OCI-LY1 (cell line): Measurements from ENCODE around the gene FGD3.

ENCODE experiments used
- H2AFZ ChIP-seq: fragments of 200-600 bp; sonication (generic), shearing (Covaris generic); 2 replicates; pipeline ENCODE4 v1.6.0; 2014; ENCODE audit warnings: antibody characterized with exemption, mild to moderate bottlenecking, low read length
- H3F3A ChIP-seq: fragments of 200-600 bp; sonication (generic), shearing (Covaris generic); 2 replicates; pipeline ENCODE4 v1.6.0; 2014; ENCODE audit warnings: mild to moderate bottlenecking, antibody characterized with exemption, low read length, moderate library complexity; ENCODE audit not compliant: insufficient read depth
- H3K27ac ChIP-seq: fragments of 200-600 bp; sonication (generic); 2 replicates; pipeline ENCODE4 v1.5.1; 2014; ENCODE audit warnings: low read length, mixed run types, mild to moderate bottlenecking, low read depth; ENCODE audit not compliant: poor library complexity, severe bottlenecking
- H3K27me3 ChIP-seq: fragments of 200-600 bp; sonication (generic); 2 replicates; pipeline ENCODE4 v1.6.0; 2014; ENCODE audit warnings: antibody characterized with exemption, mild to moderate bottlenecking, low read length, moderate library complexity; ENCODE audit not compliant: insufficient read depth
- H3K36me3 ChIP-seq: fragments of 200-600 bp; sonication (generic); 2 replicates; pipeline ENCODE4 v1.6.1; 2014; ENCODE audit warnings: mild to moderate bottlenecking, antibody characterized with exemption, low read length, moderate library complexity, mixed read lengths; ENCODE audit not compliant: insufficient read depth
- H3K4me1 ChIP-seq: fragments of 200-600 bp; sonication (generic); 2 replicates; pipeline ENCODE4 v1.5.1; 2014; ENCODE audit warnings: mild to moderate bottlenecking, low read length, moderate library complexity; ENCODE audit not compliant: insufficient read depth, severe bottlenecking
- H3K4me2 ChIP-seq: fragments of 200-600 bp; sonication (generic), shearing (Covaris generic); 2 replicates; pipeline ENCODE4 v1.6.1; 2014; ENCODE audit warnings: low read length
- H3K4me3 ChIP-seq: fragments of 200-600 bp; sonication (generic); 2 replicates; pipeline ENCODE4 v1.5.1; 2014; ENCODE audit warnings: low read length, low read depth, mild to moderate bottlenecking, mixed read lengths; ENCODE audit not compliant: poor library complexity, severe bottlenecking
- H3K79me2 ChIP-seq: fragments of 200-600 bp; shearing (Covaris generic); 2 replicates; pipeline ENCODE4 v1.6.1; 2016; ENCODE audit warnings: mixed run types, low read length, mixed read lengths; ENCODE audit not compliant: insufficient read depth
- H3K9ac ChIP-seq: fragments of 200-600 bp; sonication (generic), shearing (Covaris generic); 2 replicates; pipeline ENCODE4 v1.6.1; 2014; ENCODE audit warnings: mild to moderate bottlenecking, low read length, mixed read lengths
- H3K9me2 ChIP-seq: fragments of 200-600 bp; sonication (generic), shearing (Covaris generic); 2 replicates; pipeline ENCODE4 v1.6.1; 2014; ENCODE audit warnings: low read depth, mild to moderate bottlenecking, low read length, mixed read lengths
- H3K9me3 ChIP-seq: fragments of 200-600 bp; shearing (Covaris generic); 2 replicates; pipeline ENCODE4 v1.6.1; 2014; ENCODE audit warnings: low read length, mixed read lengths
- H4K20me1 ChIP-seq: fragments of 200-600 bp; sonication (generic), shearing (Covaris generic); 2 replicates; pipeline ENCODE4 v1.6.0; 2016; ENCODE audit warnings: mild to moderate bottlenecking, low read length; ENCODE audit not compliant: insufficient read depth
- CTCF ChIP-seq: fragments of 200-600 bp; sonication (generic), shearing (Covaris generic); IDR thresholded peaks from 2 replicates; pipeline ENCODE4 v1.5.1; 2017; ENCODE audit warnings: mild to moderate bottlenecking, antibody characterized with exemption, low read length, moderate library complexity, mixed read lengths
- EZH2 ChIP-seq: fragments of 200-600 bp; sonication (generic), shearing (Covaris generic); IDR thresholded peaks from 2 replicates; pipeline ENCODE4 v1.8.0; 2017; ENCODE audit warnings: borderline replicate concordance, mixed run types, mild to moderate bottlenecking, antibody characterized with exemption, low read length, moderate library complexity, mixed read lengths

Gene FGD3

GRCh38 chr9:92948038-92948534 is 763 bp downstream of the FGD3 start:
- Histone ChIP-seq H4K20me1 (no peaks in the 10 kb centered on the region), H3F3A (no peaks in the 10 kb centered on the region), H3K27ac (no peak overlapping the region), H3K9me3 (0 out of 2 replicates have a peak, but pooled peaks cover 2% of the 10 kb centered on the region), H3K9me2 (no peaks in the 10 kb centered on the region), H2AFZ (no peak overlapping the region), H3K9ac (no peak overlapping the region), H3K36me3 (no peaks in the 10 kb centered on the region; the same call in 1 of the 2 replicates), H3K4me2 (no peak overlapping the region), H3K27me3 (peaks cover 7% of the 10 kb centered on the region; the same call in 1 of the 2 replicates), H3K4me1 (no peaks in the 10 kb centered on the region), H3K79me2 (no peaks in the 10 kb centered on the region), H3K4me3 (no peak overlapping the region)
- TF ChIP-seq CTCF (no peak), EZH2 (no peak)

GRCh38 chr9:92948632-92949031 is 1.3 kb downstream of the FGD3 start:
- 0 out of 2 replicates have a peak, but pooled peaks cover 2% of the 10 kb centered on the region for H3K9me3 ChIP-seq
- TF ChIP-seq CTCF (no peak), EZH2 (no peak)
- no peaks in the 10 kb centered on the region for H3K79me2 ChIP-seq
- H3K4me3 ChIP-seq, result no peak overlapping the region
- no peak overlapping the region for H3K27ac ChIP-seq
- H3K4me1 ChIP-seq, result no peaks in the 10 kb centered on the region
- peaks cover 7% of the 10 kb centered on the region; the same call in 1 of the 2 replicates for H3K27me3 ChIP-seq
- H3K36me3 ChIP-seq, result no peaks in the 10 kb centered on the region; the same call in 1 of the 2 replicates
- no peaks in the 10 kb centered on the region for H3F3A ChIP-seq
- no peak overlapping the region for H2AFZ ChIP-seq
- no peaks in the 10 kb centered on the region for H4K20me1 ChIP-seq
- no peaks in the 10 kb centered on the region for H3K9me2 ChIP-seq
- no peak overlapping the region for H3K4me2 ChIP-seq
- H3K9ac ChIP-seq, result no peak overlapping the region

GRCh38 chr9:92949266-92949982 is 2.1 kb downstream of the FGD3 start:
- Histone ChIP-seq H3K27me3 (peaks cover 7% of the 10 kb centered on the region; the same call in 1 of the 2 replicates), H3K4me3 (no peak overlapping the region), H3K4me1 (peaks cover 8% of the 10 kb centered on the region), H4K20me1 (no peaks in the 10 kb centered on the region), H3F3A (no peaks in the 10 kb centered on the region), H3K4me2 (no peak overlapping the region), H3K9me2 (no peaks in the 10 kb centered on the region), H2AFZ (no peak overlapping the region), H3K9me3 (0 out of 2 replicates have a peak, but pooled peaks cover 2% of the 10 kb centered on the region), H3K79me2 (no peaks in the 10 kb centered on the region), H3K27ac (no peak overlapping the region), H3K36me3 (no peaks in the 10 kb centered on the region; the same call in 1 of the 2 replicates), H3K9ac (no peak overlapping the region)
- no peak for TF ChIP-seq CTCF
- TF ChIP-seq EZH2, result no peak
